ENCODE results near the gene KRTAP4-8. TPM values are rescaled to one million over a fixed set of nuclear protein-coding genes. Genes with fewer than 3 reads are reported as not detected.
A peak's percentile ranks its signal among the peaks of the same experiment; 100 is the strongest.
"Not testable (repeated sequence)": the region's sequence is repeated elsewhere in the genome, so short reads cannot be mapped to it uniquely, and the experiment has no call there.

The KRTAP4-8 gene
- total and polyA plus RNA-seq, 2 experiments from 2014 or later, result not detected

DNA sequence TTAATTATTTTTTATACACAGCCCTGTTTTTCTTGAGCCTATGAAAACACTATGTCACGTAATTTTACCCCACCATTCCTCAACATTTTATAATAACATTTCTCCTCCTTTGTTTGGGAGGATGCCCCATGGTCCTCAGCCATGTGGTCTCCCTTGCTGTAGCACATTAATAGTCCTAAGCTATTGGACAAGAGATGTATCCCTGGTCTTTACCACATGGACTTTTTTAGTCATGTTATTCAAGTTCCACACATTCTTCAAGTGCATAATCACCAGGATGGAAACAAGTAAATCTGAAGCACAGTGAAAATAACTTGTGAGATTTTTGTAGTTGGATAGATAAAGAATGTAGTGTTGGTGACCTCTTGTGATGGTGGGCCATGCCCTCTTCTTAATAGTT, 36.0 kb downstream of the KRTAP4-8 start:
- no peaks in the 10 kb centered on the region for H3K9me2 ChIP-seq (replicated peaks; ENCODE audit: insufficient read depth)
- H3K9me3 ChIP-seq (ENCODE audit: low read depth), result no peaks in the 10 kb centered on the region
- H3K4me2 ChIP-seq, result no peak overlapping the region
- peak overlapping the region; percentile 18 for H3K27ac ChIP-seq
- H3K4me3 ChIP-seq, result no peak overlapping the region
- TF ChIP-seq CTCF (IDR thresholded peaks at IDR 0.05; ENCODE audit: poor library complexity) (no peak), EZH2phosphoT487 (IDR thresholded peaks at IDR 0.05; ENCODE audit: low read depth, severe bottlenecking, unreplicated experiment) (no peak), EZH2 (IDR thresholded peaks at IDR 0.05; ENCODE audit: borderline replicate concordance) (no peak)
- H2AFZ ChIP-seq, result no peak overlapping the region
- H3K36me3 ChIP-seq (replicated peaks; ENCODE audit: insufficient read depth, low read depth), result no peaks in the 10 kb centered on the region
- H4K20me1 ChIP-seq (ENCODE audit: insufficient read depth, poor library complexity, severe bottlenecking), result no peaks in the 10 kb centered on the region
- H3K4me1 ChIP-seq (ENCODE audit: insufficient read depth), result no peaks in the 10 kb centered on the region
- no peak for DNase-seq (ENCODE audit: low spot score)
- H3K79me2 ChIP-seq, result no peaks in the 10 kb centered on the region
- H3K27me3 ChIP-seq, result no peaks in the 10 kb centered on the region
- WGBS (ENCODE audit: low lambda C conversion rate, missing lambda C conversion rate), result 76% methylated on average over 1 of the region's 1 CpG

GRCh38 chr17:41060052-41060604, 37.8 kb downstream of the KRTAP4-8 start, which contains the start of gene KRTAP2-3:
TSS of gene KRTAP2-3 (minus strand) at chr17:41060114. CDS start at chr17:41060050, 64 bp downstream.
- Histone ChIP-seq H3K4me3 (no peak within 1 kb of the TSS), H3K4me1 (ENCODE audit: insufficient read depth) (no peaks in the 10 kb centered on the region), H3K27me3 (no peaks in the 10 kb centered on the region), H3K36me3 (replicated peaks; ENCODE audit: insufficient read depth, low read depth) (no peaks in the 10 kb centered on the region), H3K9me3 (ENCODE audit: low read depth) (no peaks in the 10 kb centered on the region), H3K4me2 (no peak within 1 kb of the TSS), H3K9me2 (replicated peaks; ENCODE audit: insufficient read depth) (no peaks in the 10 kb centered on the region), H4K20me1 (ENCODE audit: insufficient read depth, poor library complexity, severe bottlenecking) (no peaks in the 10 kb centered on the region), H3K79me2 (no peaks in the 10 kb centered on the region), H3K27ac (no peak within 1 kb of the TSS), H2AFZ (no peak within 1 kb of the TSS)
- no peak for DNase-seq (ENCODE audit: low spot score)
- TF ChIP-seq EZH2 (IDR thresholded peaks at IDR 0.05; ENCODE audit: borderline replicate concordance) (no peak), CTCF (IDR thresholded peaks at IDR 0.05; ENCODE audit: poor library complexity) (no peak), EZH2phosphoT487 (IDR thresholded peaks at IDR 0.05; ENCODE audit: low read depth, severe bottlenecking, unreplicated experiment) (no peak)
- 74% methylated on average over 6 of the region's 6 CpGs for WGBS (ENCODE audit: low lambda C conversion rate, missing lambda C conversion rate)

GRCh38 chr17:41059276-41060051, 38.5 kb downstream of the KRTAP4-8 start:
- not testable (repeated sequence) for H3K4me1 ChIP-seq (ENCODE audit: insufficient read depth); H3K4me3 ChIP-seq; H3K79me2 ChIP-seq; H3K4me2 ChIP-seq; H3K27ac ChIP-seq; H2AFZ ChIP-seq; H4K20me1 ChIP-seq (ENCODE audit: insufficient read depth, poor library complexity, severe bottlenecking); H3K9me3 ChIP-seq (ENCODE audit: low read depth); H3K36me3 ChIP-seq (replicated peaks; ENCODE audit: insufficient read depth, low read depth); H3K27me3 ChIP-seq; H3K9me2 ChIP-seq (replicated peaks; ENCODE audit: insufficient read depth)
- DNase-seq (ENCODE audit: low spot score), result peak; percentile 28
- 67% methylated on average over 12 of the region's 31 CpGs for WGBS (ENCODE audit: low lambda C conversion rate, missing lambda C conversion rate)

- H3K36me3 ChIP-seq (replicated peaks; ENCODE audit: insufficient read depth, low read depth), result no peaks in the 10 kb centered on the region
- no peaks in the 10 kb centered on the region for H4K20me1 ChIP-seq (ENCODE audit: insufficient read depth, poor library complexity, severe bottlenecking)
- H3K27ac ChIP-seq, result no peak overlapping the region
- H3K4me1 ChIP-seq (ENCODE audit: insufficient read depth), result no peaks in the 10 kb centered on the region
- no peaks in the 10 kb centered on the region for H3K27me3 ChIP-seq
- H2AFZ ChIP-seq, result no peak overlapping the region
- no peak overlapping the region for H3K4me2 ChIP-seq
- H3K9me3 ChIP-seq (ENCODE audit: low read depth), result no peaks in the 10 kb centered on the region
- no peaks in the 10 kb centered on the region for H3K9me2 ChIP-seq (replicated peaks; ENCODE audit: insufficient read depth)
- TF ChIP-seq EZH2 (IDR thresholded peaks at IDR 0.05; ENCODE audit: borderline replicate concordance), result no peak
- TF ChIP-seq CTCF (IDR thresholded peaks at IDR 0.05; ENCODE audit: poor library complexity), result no peak
- no peak for TF ChIP-seq EZH2phosphoT487 (IDR thresholded peaks at IDR 0.05; ENCODE audit: low read depth, severe bottlenecking, unreplicated experiment)
- 93% methylated on average over 5 of the region's 5 CpGs for WGBS (ENCODE audit: low lambda C conversion rate, missing lambda C conversion rate)
- H3K79me2 ChIP-seq, result no peaks in the 10 kb centered on the region
- H3K4me3 ChIP-seq, result no peak overlapping the region
- DNase-seq (ENCODE audit: low spot score), result no peak
Measured at GRCh38 chr17:41058741-41059140, 39.2 kb downstream of the KRTAP4-8 start.
